AG10803 (cell line): Measurements from ENCODE around the gene MID2.

Source experiments
- DNase-seq: peaks from one replicate; pipeline ENCODE4 v3.0.0; 2010; ENCODE audit warnings: low read depth
- H3K4me3 ChIP-seq: 2 replicates; pipeline ENCODE4 v1.5.1; 2011; ENCODE audit warnings: mild to moderate bottlenecking, low read length, control low read depth
- TF ChIP-seq, protein P1 (sequence below): conservative IDR thresholded peaks from 2 replicates; pipeline ENCODE4 v1.5.1; 2011; ENCODE audit warnings: mild to moderate bottlenecking, low read length, control low read depth, inconsistent platforms

The MID2 gene, protein sequence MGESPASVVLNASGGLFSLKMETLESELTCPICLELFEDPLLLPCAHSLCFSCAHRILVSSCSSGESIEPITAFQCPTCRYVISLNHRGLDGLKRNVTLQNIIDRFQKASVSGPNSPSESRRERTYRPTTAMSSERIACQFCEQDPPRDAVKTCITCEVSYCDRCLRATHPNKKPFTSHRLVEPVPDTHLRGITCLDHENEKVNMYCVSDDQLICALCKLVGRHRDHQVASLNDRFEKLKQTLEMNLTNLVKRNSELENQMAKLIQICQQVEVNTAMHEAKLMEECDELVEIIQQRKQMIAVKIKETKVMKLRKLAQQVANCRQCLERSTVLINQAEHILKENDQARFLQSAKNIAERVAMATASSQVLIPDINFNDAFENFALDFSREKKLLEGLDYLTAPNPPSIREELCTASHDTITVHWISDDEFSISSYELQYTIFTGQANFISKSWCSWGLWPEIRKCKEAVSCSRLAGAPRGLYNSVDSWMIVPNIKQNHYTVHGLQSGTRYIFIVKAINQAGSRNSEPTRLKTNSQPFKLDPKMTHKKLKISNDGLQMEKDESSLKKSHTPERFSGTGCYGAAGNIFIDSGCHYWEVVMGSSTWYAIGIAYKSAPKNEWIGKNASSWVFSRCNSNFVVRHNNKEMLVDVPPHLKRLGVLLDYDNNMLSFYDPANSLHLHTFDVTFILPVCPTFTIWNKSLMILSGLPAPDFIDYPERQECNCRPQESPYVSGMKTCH

DNA sequence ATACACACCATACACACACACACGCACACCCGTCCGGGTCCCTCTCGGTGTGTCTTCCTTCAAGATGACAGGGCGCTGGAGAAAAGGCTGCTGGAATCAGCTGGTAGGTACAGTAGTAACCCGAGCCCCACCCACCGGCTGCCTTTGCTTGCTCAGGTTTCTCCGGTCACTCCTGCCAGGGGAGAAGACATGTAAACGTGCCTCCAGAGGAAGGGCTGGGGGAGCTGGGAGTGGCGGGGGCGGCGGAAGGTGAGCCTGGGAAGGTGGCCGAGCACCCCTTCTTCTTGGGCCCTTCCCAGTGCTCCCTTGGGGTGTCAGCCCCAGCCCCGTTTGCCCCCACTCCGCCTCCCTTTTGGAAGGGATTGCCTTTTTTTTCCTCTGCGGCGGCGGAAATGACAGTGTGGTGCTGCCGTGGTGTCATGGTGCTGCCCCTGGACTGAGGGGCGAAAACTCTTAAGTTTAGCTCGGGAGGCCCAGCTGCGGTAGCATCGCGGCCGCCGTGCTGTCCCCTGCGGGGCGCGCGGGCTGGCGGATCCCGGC lies at the start of gene MID2:
Gene MID2, plus strand, starts transcription at position 169 of the 540 bp plus-strand sequence. CDS start 561 bp downstream, outside the sequence.
- peak within 1 kb of the TSS; percentile 55 for H3K4me3 ChIP-seq
- peak; percentile 36 for DNase-seq

DNA sequence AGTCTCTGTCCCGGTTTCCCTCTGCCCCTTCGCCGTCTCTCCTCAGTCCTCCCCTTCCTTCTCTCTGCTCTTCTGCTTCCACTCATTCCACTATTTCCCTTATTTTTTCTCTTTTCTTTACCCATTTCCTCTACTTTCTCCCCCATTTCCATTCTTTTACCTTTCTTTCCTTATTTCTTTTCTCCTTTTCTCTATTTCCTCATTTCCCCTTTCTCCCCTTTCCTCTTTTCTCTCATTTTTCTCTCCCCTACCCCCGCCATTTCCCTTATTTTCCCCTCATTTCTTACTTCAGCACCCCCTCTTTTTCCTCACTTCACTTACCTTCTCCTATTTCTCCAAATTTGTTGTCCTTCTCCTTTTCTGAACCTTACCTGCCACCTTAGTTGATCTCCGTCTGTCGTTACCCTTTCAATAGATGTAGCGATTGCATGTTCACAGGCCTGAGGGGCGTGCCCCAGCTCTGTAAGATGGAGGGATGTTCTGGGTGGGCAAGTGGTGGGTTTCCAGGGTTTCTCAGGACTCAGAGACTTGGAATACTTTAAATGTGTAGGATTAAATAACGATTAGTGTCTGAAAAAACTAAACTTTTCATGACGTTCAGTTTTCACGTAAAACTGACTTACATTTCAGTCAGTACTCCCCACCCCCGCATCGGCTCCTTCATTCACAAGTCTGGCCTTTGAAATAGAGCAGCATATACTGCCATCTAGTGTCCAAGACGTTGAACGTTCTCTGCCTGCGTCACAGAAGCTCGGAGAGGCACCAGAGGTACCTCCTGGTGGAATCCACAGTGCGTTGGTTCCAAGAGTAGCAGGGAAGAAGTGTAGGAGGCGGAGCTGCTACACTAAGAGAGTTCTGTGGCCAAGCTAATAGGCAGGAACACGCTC lies 48.8 kb upstream of the MID2 start:
- H3K4me3 ChIP-seq = peak overlapping the region; percentile 43
- peak; percentile 80 for DNase-seq
- TF ChIP-seq, protein P1, sequence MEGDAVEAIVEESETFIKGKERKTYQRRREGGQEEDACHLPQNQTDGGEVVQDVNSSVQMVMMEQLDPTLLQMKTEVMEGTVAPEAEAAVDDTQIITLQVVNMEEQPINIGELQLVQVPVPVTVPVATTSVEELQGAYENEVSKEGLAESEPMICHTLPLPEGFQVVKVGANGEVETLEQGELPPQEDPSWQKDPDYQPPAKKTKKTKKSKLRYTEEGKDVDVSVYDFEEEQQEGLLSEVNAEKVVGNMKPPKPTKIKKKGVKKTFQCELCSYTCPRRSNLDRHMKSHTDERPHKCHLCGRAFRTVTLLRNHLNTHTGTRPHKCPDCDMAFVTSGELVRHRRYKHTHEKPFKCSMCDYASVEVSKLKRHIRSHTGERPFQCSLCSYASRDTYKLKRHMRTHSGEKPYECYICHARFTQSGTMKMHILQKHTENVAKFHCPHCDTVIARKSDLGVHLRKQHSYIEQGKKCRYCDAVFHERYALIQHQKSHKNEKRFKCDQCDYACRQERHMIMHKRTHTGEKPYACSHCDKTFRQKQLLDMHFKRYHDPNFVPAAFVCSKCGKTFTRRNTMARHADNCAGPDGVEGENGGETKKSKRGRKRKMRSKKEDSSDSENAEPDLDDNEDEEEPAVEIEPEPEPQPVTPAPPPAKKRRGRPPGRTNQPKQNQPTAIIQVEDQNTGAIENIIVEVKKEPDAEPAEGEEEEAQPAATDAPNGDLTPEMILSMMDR = peak; percentile 64

More for the DNA sequence above, at the start of gene MID2:
- TF ChIP-seq, protein P1 = no peak

DNA sequence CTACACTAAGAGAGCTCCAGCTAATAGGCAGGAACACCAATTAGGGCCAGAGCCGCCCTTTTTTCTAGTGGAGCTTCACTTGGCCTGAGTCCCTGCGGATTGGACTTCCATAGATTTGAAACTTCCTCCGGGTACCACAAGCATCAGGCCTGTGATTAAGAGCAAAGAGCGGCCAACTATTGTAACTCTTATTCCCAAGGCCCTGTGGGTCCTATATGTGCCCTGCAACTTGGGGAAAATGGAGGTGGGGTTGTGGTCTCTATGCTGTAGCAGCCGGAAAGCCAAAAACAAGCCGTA lies 48.2 kb upstream of the MID2 start, which contains the start of gene NCBP2L:
Gene NCBP2L, plus strand, starts transcription at position 198 of the 297 bp plus-strand sequence. CDS start 16,488 bp downstream, outside the sequence.
- peak within 1 kb of the TSS; percentile 43 for H3K4me3 ChIP-seq
- no peak for DNase-seq
- TF ChIP-seq, protein P1 = no peak

DNA sequence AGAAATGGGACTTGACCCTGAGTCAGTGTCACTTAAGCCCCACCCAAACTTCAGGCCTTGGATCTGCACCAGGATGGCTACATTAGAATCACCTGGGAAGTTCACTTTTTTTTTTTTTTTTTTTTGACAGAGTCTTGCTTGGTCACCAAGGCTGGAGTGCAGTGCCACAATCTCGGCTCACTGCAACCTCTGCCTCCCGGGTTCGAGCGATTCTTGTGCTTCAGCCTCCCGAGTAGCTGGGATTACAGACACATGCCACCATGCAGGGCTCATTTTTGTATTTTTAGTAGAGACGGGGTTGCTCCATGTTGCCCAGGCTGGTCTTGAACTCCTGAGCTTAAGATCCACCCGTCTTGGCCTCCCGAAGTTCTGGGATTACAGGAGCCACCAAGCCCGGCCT lies 45.1 kb upstream of the MID2 start:
- no peak for DNase-seq
- TF ChIP-seq, protein P1 = no peak
- H3K4me3 ChIP-seq = no peak overlapping the region

DNA sequence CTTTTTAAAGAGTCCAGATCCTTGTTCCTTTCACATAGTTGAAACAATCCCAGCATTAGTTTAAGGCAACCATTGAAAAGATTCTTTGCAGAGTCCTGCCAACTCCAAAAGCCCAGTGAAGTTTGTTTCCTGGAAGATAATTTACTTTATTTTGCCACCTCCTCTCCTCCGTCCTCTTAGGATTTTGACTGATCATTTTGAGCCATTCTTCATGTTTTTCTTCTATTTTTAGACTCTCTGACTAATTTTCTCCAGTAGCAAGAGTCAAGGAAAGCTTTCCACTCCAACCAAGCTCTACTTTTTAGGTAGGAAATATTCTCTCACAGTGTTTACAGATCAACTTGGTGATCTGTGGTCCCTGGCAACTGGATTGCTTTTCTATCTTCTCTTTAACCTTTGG lies 37.8 kb upstream of the MID2 start:
- DNase-seq = no peak
- TF ChIP-seq, protein P1 = no peak

DNA sequence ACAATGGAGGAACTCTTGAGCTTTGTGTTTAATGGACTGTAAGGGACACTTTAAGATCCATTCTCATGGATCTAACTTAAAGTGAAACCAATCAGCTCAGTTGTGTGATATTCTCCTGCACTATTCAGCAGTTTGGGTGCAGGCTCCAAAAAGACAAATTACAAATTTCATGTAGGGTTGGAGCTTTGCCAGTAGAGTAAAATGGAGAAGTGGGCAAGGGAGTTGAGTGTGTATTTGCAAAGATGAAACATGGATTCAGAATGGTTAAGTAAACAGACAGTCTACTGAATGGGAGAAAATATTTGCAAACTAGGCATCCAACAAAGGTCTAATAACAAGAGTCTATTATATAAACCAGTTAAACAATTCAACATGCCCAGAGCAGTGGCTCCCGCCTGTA lies 21.2 kb upstream of the MID2 start:
- H3K4me3 ChIP-seq = no peak overlapping the region
- DNase-seq = no peak
- TF ChIP-seq, protein P1 = no peak

More for the DNA sequence above, 37.8 kb upstream of the MID2 start:
- no peak overlapping the region for H3K4me3 ChIP-seq
